Colonic mucosa (tissue), 4 donors: Measurements from ENCODE around the gene ABCG8. TPM values are rescaled to one million over a fixed set of nuclear protein-coding genes. Genes with fewer than 3 reads are reported as not detected.
A peak's percentile ranks its signal among the peaks of the same experiment; 100 is the strongest.

ENCODE experiments used
- DNase-seq: peaks from one replicate; pipeline ENCODE4 v3.0.0-alpha.2; 2020
- H3K27ac ChIP-seq: fragments of 200-600 bp; one replicate; pipeline ENCODE4 v1.8.0; 2021
- H3K27me3 ChIP-seq: fragments of 200-600 bp; one replicate; pipeline ENCODE4 v1.8.0; 2021
- H3K36me3 ChIP-seq: fragments of 200-600 bp; one replicate; pipeline ENCODE4 v1.8.0; 2021
- H3K4me1 ChIP-seq: fragments of 200-600 bp; one replicate; pipeline ENCODE4 v1.8.0; 2021; ENCODE audit warnings: mild to moderate bottlenecking
- H3K4me3 ChIP-seq: fragments of 200-600 bp; one replicate; pipeline ENCODE4 v1.8.0; 2021
- H3K9ac ChIP-seq, 2 donors: one replicate each; pipeline ENCODE4 v1.7.0; 2013; ENCODE audit warnings: control low read depth in 2 of 2, low read depth in 2 of 2, low read length in 2 of 2
- H3K9me3 ChIP-seq: fragments of 200-600 bp; one replicate; pipeline ENCODE4 v1.8.0; 2021
- intact Hi-C: fragments of 100-400 bp; cut with DNase I; formaldehyde crosslinking; loops from one replicate; pipeline ENCODE4 v1.14.1; 2022
- total RNA-seq, 2 donors: library from RNA; stranded (reverse); fragmentation: NEBNext Ultra II Directional in 1 of 2; extraction: Animal tissue kit (Norgen Biotek cat#: 25700) in 1 of 2; gene quantifications; one replicate each; pipeline ENCODE4 v1.2.1, GENCODE V29; 2021
- TF ChIP-seq, protein P1 (sequence below): fragments of 200-600 bp; IDR thresholded peaks from one replicate; pipeline ENCODE4 v1.8.0; 2022; ENCODE audit warnings: antibody characterized with exemption, mild to moderate bottlenecking
- donor health status: healthy.
- donor health status: DM: no; HTN: no; CAD: no.
- donor health status: DM: no; HTN: no; CAD: no.

ABCG8 gene
- total RNA-seq, 2 donors from 2014 or later = 0.12 to 0.48 TPM

DNA sequence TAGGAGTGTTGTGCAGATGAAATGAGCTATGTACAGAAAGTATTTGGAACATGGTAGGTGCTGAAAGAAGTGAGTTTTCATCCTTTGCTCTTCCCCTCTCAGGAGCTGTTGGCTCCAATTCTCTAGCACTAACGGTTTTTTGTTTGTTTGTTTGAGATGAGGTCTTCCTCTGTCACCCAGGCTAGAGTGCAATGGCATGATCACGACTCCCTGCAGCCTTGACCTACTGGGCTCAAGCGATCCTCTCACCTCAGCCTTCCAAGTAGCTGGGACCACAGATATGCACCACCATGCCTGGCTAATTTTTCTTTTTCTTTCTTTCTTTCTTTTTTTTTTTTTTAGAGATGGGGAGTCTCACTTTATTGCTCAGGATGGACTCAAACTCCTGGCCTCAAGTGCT is 12.9 kb upstream of the ABCG8 start:
- Histone ChIP-seq H3K36me3 (no peaks in the 10 kb centered on the region), H3K4me3 (no peak overlapping the region), H3K9me3 (no peaks in the 10 kb centered on the region), H3K27ac (no peak overlapping the region), H3K27me3 (no peaks in the 10 kb centered on the region), H3K9ac (no peak overlapping the region), H3K4me1 (no peaks in the 10 kb centered on the region)
- no peak for DNase-seq
- intact Hi-C loops = no loop called here
- TF ChIP-seq, protein P1, sequence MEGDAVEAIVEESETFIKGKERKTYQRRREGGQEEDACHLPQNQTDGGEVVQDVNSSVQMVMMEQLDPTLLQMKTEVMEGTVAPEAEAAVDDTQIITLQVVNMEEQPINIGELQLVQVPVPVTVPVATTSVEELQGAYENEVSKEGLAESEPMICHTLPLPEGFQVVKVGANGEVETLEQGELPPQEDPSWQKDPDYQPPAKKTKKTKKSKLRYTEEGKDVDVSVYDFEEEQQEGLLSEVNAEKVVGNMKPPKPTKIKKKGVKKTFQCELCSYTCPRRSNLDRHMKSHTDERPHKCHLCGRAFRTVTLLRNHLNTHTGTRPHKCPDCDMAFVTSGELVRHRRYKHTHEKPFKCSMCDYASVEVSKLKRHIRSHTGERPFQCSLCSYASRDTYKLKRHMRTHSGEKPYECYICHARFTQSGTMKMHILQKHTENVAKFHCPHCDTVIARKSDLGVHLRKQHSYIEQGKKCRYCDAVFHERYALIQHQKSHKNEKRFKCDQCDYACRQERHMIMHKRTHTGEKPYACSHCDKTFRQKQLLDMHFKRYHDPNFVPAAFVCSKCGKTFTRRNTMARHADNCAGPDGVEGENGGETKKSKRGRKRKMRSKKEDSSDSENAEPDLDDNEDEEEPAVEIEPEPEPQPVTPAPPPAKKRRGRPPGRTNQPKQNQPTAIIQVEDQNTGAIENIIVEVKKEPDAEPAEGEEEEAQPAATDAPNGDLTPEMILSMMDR = no peak

GRCh38 chr2:43826305-43827250 is 12.2 kb upstream of the ABCG8 start:
- Histone ChIP-seq H3K9ac (no peak overlapping the region), H3K4me1 (no peaks in the 10 kb centered on the region), H3K9me3 (no peaks in the 10 kb centered on the region), H3K27ac (no peak overlapping the region), H3K4me3 (no peak overlapping the region), H3K36me3 (no peaks in the 10 kb centered on the region), H3K27me3 (no peaks in the 10 kb centered on the region)
- intact Hi-C loops = no loop called here
- DNase-seq = no peak
- TF ChIP-seq, protein P1 = no peak

- DNase-seq = no peak
- no peaks in the 10 kb centered on the region for H3K4me1 ChIP-seq
These were observed 7.1 kb upstream of the ABCG8 start for GRCh38 chr2:43831543-43832294.

DNA sequence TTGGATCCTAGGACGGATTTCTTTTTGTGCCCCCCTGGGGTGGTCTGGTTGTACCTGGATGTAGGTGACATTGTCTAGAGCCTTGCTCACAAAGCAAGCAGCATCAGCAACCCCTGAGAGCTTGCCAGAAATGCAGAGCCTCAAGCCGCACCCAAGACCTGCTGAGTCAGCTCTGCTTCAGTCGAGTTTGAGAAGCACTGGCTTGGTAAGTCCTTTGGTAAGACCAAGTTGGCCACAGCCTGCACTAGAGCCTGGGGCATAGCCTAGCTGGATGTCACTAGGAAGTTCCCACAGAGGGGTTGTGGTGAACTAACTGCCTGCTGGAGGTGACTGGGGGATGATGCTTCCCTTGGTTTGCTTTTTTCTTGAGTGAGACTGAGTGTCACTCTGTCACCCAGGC is 6.3 kb upstream of the ABCG8 start:
- DNase-seq = no peak
- H3K27ac ChIP-seq = no peak overlapping the region

More at GRCh38 chr2:43831543-43832294, 7.1 kb upstream of the ABCG8 start:
- Histone ChIP-seq H3K36me3 (no peaks in the 10 kb centered on the region), H3K9ac (no peak overlapping the region), H3K27me3 (no peaks in the 10 kb centered on the region), H3K9me3 (no peaks in the 10 kb centered on the region), H3K4me3 (peak overlapping the region; percentile 35), H3K27ac (no peak overlapping the region)
- TF ChIP-seq, protein P1 = no peak
- intact Hi-C loops = no loop called here

GRCh38 chr2:43837033-43837432 is 1.7 kb upstream of the ABCG8 start:
- Histone ChIP-seq H3K9me3 (no peaks in the 10 kb centered on the region), H3K27ac (no peak overlapping the region), H3K4me1 (no peaks in the 10 kb centered on the region), H3K27me3 (no peaks in the 10 kb centered on the region), H3K4me3 (no peak overlapping the region), H3K9ac (no peak overlapping the region), H3K36me3 (no peaks in the 10 kb centered on the region)
- no peak for DNase-seq
- intact Hi-C loops = no loop called here
- TF ChIP-seq, protein P1 = no peak

More for the DNA sequence above, 6.3 kb upstream of the ABCG8 start:
- Histone ChIP-seq H3K27me3 (no peaks in the 10 kb centered on the region), H3K36me3 (no peaks in the 10 kb centered on the region), H3K9me3 (no peaks in the 10 kb centered on the region), H3K9ac (no peak overlapping the region), H3K4me3 (no peak overlapping the region), H3K4me1 (no peaks in the 10 kb centered on the region)
- intact Hi-C loops = no loop called here
- TF ChIP-seq, protein P1 = no peak
